IMR-90 (cell line): ENCODE data around the gene CABP2. TPM values are rescaled to one million over a fixed set of nuclear protein-coding genes. Genes with fewer than 3 reads are reported as not detected.
A peak's percentile ranks its signal among the peaks of the same experiment; 100 is the strongest.

Experiments used
- ATAC-seq: fragments of 200-7000 bp; cut with Tn5 transposase; 2 replicates; pipeline ENCODE4 v1.9.1; 2020; ENCODE audit warnings: low read depth, mild to moderate bottlenecking, moderate library complexity
- BruUV-seq: library from RNA; stranded (reverse); fragments of 400-500 nt; replicated peaks from 2 replicates; lab custom pipeline; 2021; lab: Mats Ljungman, UMichigan
- CTCF ChIA-PET: fragments of 300-600 bp; formaldehyde crosslinking; extraction: SDS; loops from one replicate; lab custom pipeline; 2021; ENCODE audit warnings: antibody characterized with exemption; lab: Yijun Ruan, JAX
- POLR2A ChIA-PET: fragments of 300-600 bp; sonication (Branson Sonifier 250); formaldehyde crosslinking; loops from one replicate; lab custom pipeline; 2022; ENCODE audit warnings: antibody characterized with exemption; ENCODE audit not compliant: unreplicated experiment; lab: Charles Lee
- DNase-seq: peaks from one replicate; pipeline ENCODE4 v3.0.0; 2013
- H2AFZ ChIP-seq: replicated peaks from 2 replicates; pipeline ENCODE3; 2013; ENCODE audit warnings: low read length, mild to moderate bottlenecking; ENCODE audit not compliant: poor library complexity
- H2AK5ac ChIP-seq: 2 replicates; pipeline ENCODE4 v1.6.1; 2013; ENCODE audit warnings: low read depth, low read length, inconsistent platforms
- H2AK9ac ChIP-seq: replicated peaks from 2 replicates; pipeline ENCODE3; 2013; ENCODE audit warnings: mild to moderate bottlenecking, low read depth, low read length, moderate library complexity; ENCODE audit not compliant: poor library complexity
- H2BK120ac ChIP-seq: 2 replicates; pipeline ENCODE4 v1.6.1; 2013; ENCODE audit warnings: low read depth, low read length, inconsistent platforms
- H2BK15ac ChIP-seq: 3 replicates; pipeline ENCODE4 v1.6.1; 2013; ENCODE audit warnings: low read depth, low read length, inconsistent platforms
- H2BK20ac ChIP-seq: 2 replicates; pipeline ENCODE4 v1.6.1; 2013; ENCODE audit warnings: low read depth, mild to moderate bottlenecking, inconsistent platforms, low read length, moderate library complexity
- H2BK5ac ChIP-seq: 2 replicates; pipeline ENCODE4 v1.6.1; 2013; ENCODE audit warnings: mild to moderate bottlenecking, low read depth, low read length, inconsistent platforms; ENCODE audit not compliant: poor library complexity, severe bottlenecking
- H3K14ac ChIP-seq: replicated peaks from 2 replicates; pipeline ENCODE4 v1.6.1; 2013; ENCODE audit warnings: low read depth, low read length, inconsistent platforms
- H3K18ac ChIP-seq: 2 replicates; pipeline ENCODE4 v1.6.1; 2013; ENCODE audit warnings: low read depth, low read length, control low read depth
- H3K23ac ChIP-seq: 2 replicates; pipeline ENCODE4 v1.6.1; 2013; ENCODE audit warnings: low read depth, low read length, inconsistent platforms
- H3K27ac ChIP-seq: 2 replicates; pipeline ENCODE4 v1.5.1; 2013; ENCODE audit warnings: mild to moderate bottlenecking, control low read depth, low read length; ENCODE audit not compliant: insufficient read depth
- H3K27me3 ChIP-seq: 2 replicates; pipeline ENCODE4 v1.6.1; 2013; ENCODE audit warnings: low read length; ENCODE audit not compliant: control insufficient read depth, insufficient read depth
- H3K36me3 ChIP-seq: 2 replicates; pipeline ENCODE4 v1.6.1; 2013; ENCODE audit warnings: low read length, mixed read lengths; ENCODE audit not compliant: control insufficient read depth, insufficient read depth
- H3K4ac ChIP-seq: 2 replicates; pipeline ENCODE4 v1.6.1; 2013; ENCODE audit warnings: low read depth, low read length, inconsistent platforms
- H3K4me1 ChIP-seq: 2 replicates; pipeline ENCODE4 v1.6.1; 2013; ENCODE audit warnings: low read length, mixed read lengths; ENCODE audit not compliant: control insufficient read depth, insufficient read depth
- H3K4me2 ChIP-seq: 2 replicates; pipeline ENCODE4 v1.6.1; 2013; ENCODE audit warnings: low read depth, mild to moderate bottlenecking, control low read depth, low read length, moderate library complexity
- H3K4me3 ChIP-seq: 2 replicates; pipeline ENCODE4 v1.5.1; 2013; ENCODE audit warnings: low read depth, mild to moderate bottlenecking, control low read depth, low read length, moderate library complexity; ENCODE audit not compliant: insufficient read depth
- H3K56ac ChIP-seq: 2 replicates; pipeline ENCODE4 v1.6.1; 2013; ENCODE audit warnings: low read length, inconsistent platforms; ENCODE audit not compliant: insufficient read depth; ENCODE audit errors: extremely low read depth
- H3K79me1 ChIP-seq, 2 experiments: 2 replicates each; pipeline ENCODE4 v1.6.1; 2013; ENCODE audit warnings: low read length in 2 of 2, inconsistent platforms in 1 of 2, low read depth in 1 of 2
- H3K9ac ChIP-seq: 2 replicates; pipeline ENCODE4 v1.6.1; 2013; ENCODE audit warnings: low read depth, low read length, control low read depth
- H3K9me1 ChIP-seq: 2 replicates; pipeline ENCODE4 v1.6.1; 2013; ENCODE audit warnings: low read length, inconsistent platforms; ENCODE audit not compliant: insufficient read depth
- H3K9me3 ChIP-seq: 2 replicates; pipeline ENCODE4 v1.6.1; 2013; ENCODE audit warnings: low read length; ENCODE audit not compliant: control insufficient read depth, insufficient read depth
- H4K20me1 ChIP-seq: 2 replicates; pipeline ENCODE4 v1.6.1; 2013; ENCODE audit warnings: low read length, inconsistent platforms; ENCODE audit not compliant: insufficient read depth
- H4K5ac ChIP-seq: 2 replicates; pipeline ENCODE4 v1.6.1; 2013; ENCODE audit warnings: mild to moderate bottlenecking, low read depth, low read length, control low read depth
- H4K8ac ChIP-seq, 2 experiments: 2 replicates each; pipeline ENCODE4 v1.6.1; 2013; ENCODE audit warnings: low read depth in 2 of 2, low read length in 2 of 2, control low read depth in 1 of 2, inconsistent platforms in 1 of 2
- H4K91ac ChIP-seq: 2 replicates; pipeline ENCODE4 v1.6.1; 2013; ENCODE audit warnings: low read depth, low read length, inconsistent platforms; ENCODE audit not compliant: insufficient read depth
- FOS ChIP-seq: fragments of 150-350 bp; IDR thresholded peaks from 2 replicates; pipeline ENCODE4 v1.6.1; 2016; ENCODE audit warnings: low read depth, low read length
- MAFK ChIP-seq: IDR thresholded peaks from 2 replicates; pipeline ENCODE4 v1.6.1; 2012; ENCODE audit warnings: low read depth, low read length, improper control_type of control experiment
- MAZ ChIP-seq: IDR thresholded peaks from 2 replicates; pipeline ENCODE4 v1.6.1; 2012; ENCODE audit warnings: low read depth, mild to moderate bottlenecking, low read length, improper control_type of control experiment, moderate library complexity, borderline replicate concordance
- MXI1 ChIP-seq: IDR thresholded peaks from 2 replicates; pipeline ENCODE4 v1.6.1; 2012; ENCODE audit warnings: low read depth, mild to moderate bottlenecking, low read length, moderate library complexity, borderline replicate concordance
- NFE2L2 ChIP-seq: fragments of 150-350 bp; IDR thresholded peaks from 2 replicates; pipeline ENCODE4 v1.6.1; 2016; ENCODE audit warnings: low read depth, mild to moderate bottlenecking, low read length
- POLR2A ChIP-seq: IDR thresholded peaks from 2 replicates; pipeline ENCODE4 v1.6.1; 2012; ENCODE audit warnings: mild to moderate bottlenecking, low read depth, low read length
- RAD21 ChIP-seq: IDR thresholded peaks from 2 replicates; pipeline ENCODE4 v1.6.1; 2012; ENCODE audit warnings: low read length, improper control_type of control experiment
- RCOR1 ChIP-seq: IDR thresholded peaks from 2 replicates; pipeline ENCODE4 v1.6.1; 2012; ENCODE audit warnings: mild to moderate bottlenecking, low read length, improper control_type of control experiment; ENCODE audit not compliant: insufficient replicate concordance
- RFX5 ChIP-seq: IDR thresholded peaks from 2 replicates; pipeline ENCODE4 v1.8.0; 2012; ENCODE audit warnings: low read depth, mild to moderate bottlenecking, low read length, moderate library complexity
- SMC3 ChIP-seq: fragments of 150-350 bp; IDR thresholded peaks from 2 replicates; pipeline ENCODE4 v1.6.1; 2016; ENCODE audit warnings: low read depth, mild to moderate bottlenecking, antibody characterized with exemption, low read length, moderate library complexity
- WGBS, 2 experiments: methylation state at CpG; one replicate each; pipeline versions ENCODE4 v1.1.5 to v1.1.7; 2013; ENCODE audit warnings: missing lambda C conversion rate in 2 of 2; ENCODE audit not compliant: insufficient read length in 1 of 2; ENCODE audit errors: extremely low coverage in 2 of 2; 5-methylcytosine and 5-hydroxymethylcytosine counted together
- dilution Hi-C: fragments of 300-500 bp; cut with HindIII; formaldehyde crosslinking; loops from one replicate; pipeline ENCODE4 v1.14.3; 2018; ENCODE audit warnings: low sequenced_read_pairs; ENCODE audit not compliant: unreplicated experiment
- in situ Hi-C: fragments of 300-500 bp; cut with MboI; formaldehyde crosslinking; loops from 3 replicates; pipeline ENCODE4 v1.14.3; 2019; ENCODE audit warnings: low sequenced_read_pairs, inconsistent platforms, mixed read lengths
- intact Hi-C: fragments of 100-400 bp; cut with micrococcal nuclease; formaldehyde crosslinking; loops from 2 replicates; pipeline ENCODE4 v1.10.0; 2022
- polyA plus RNA-seq, 3 experiments: library from polyadenylated mRNA; depleted of rRNA; stranded (reverse); fragments of >200 nt; gene quantifications; 2 replicates each; pipeline ENCODE4 v1.2.3, GENCODE V29; 2012; ENCODE audit warnings: low replicate concordance in 1 of 3
- total RNA-seq: library from RNA; depleted of rRNA; stranded (reverse); fragments of >200 nt; gene quantifications from 2 replicates; pipeline ENCODE4 v1.2.3, GENCODE V29; 2012
- TF ChIP-seq, protein P1 (sequence below): fragments of 150-350 bp; IDR thresholded peaks from 2 replicates; pipeline ENCODE4 v1.6.1; 2016; ENCODE audit warnings: low read depth, mild to moderate bottlenecking, low read length, moderate library complexity, borderline replicate concordance

The CABP2 gene
- total and polyA plus RNA-seq, 2 of the 4 experiments (the other 2 are of a cell fraction): not detected

DNA sequence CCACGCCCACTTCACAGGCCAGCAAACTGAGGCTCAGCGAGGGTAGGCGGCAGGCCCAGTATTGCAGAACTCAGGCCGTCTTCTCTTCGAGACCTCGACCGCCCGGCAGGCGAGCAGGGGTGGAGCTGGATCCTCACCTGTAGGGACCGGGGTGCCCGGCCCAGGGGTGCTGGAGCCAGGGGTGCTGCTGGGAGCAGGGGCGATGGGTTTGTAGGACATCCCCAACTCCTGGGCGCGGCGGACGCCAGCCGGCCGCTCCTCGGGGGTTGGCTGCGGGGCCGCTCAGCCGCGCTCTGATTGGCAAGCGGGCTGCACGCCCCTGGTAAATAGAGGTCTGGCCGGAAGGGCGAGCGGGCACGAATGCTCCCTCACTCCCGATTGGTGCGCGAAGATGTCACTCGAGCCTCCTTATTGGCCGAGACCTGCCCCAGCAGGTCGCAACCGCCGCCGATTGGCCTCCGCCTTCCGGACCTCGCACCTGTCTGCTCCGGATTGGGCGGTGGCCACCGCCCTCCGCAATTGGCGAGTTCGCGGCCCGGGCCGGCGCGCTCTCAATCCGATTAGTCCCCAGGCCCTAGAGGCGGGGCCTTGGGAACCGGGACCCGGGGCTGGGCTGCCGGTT is 15.3 kb downstream of the CABP2 start, which contains the start of gene CDK2AP2:
Gene CDK2AP2 (minus strand): TSS at position 299 of the 622 bp plus-strand sequence. CDS start 80 bp downstream, at position 219.
- peaks cover 14% of the 10 kb centered on the region for H3K4me1 ChIP-seq
- POLR2A ChIA-PET: no interaction called here
- H2AK9ac ChIP-seq: peak within 1 kb of the TSS; percentile 95
- peak within 1 kb of the TSS; percentile 78 for H3K4ac ChIP-seq
- ATAC-seq (peak; percentile 82), DNase-seq (peak; percentile 100)
- H3K4me2 ChIP-seq: peak within 1 kb of the TSS; percentile 92
- peak within 1 kb of the TSS; percentile 78 for H2BK5ac ChIP-seq
- peak within 1 kb of the TSS; percentile 99 for H2AFZ ChIP-seq
- H2BK20ac ChIP-seq: no peak within 1 kb of the TSS
- H4K5ac ChIP-seq: peak within 1 kb of the TSS; percentile 66
- dilution Hi-C loops: no loop called here
- no peak within 1 kb of the TSS for H3K23ac ChIP-seq
- TF ChIP-seq, protein P1, sequence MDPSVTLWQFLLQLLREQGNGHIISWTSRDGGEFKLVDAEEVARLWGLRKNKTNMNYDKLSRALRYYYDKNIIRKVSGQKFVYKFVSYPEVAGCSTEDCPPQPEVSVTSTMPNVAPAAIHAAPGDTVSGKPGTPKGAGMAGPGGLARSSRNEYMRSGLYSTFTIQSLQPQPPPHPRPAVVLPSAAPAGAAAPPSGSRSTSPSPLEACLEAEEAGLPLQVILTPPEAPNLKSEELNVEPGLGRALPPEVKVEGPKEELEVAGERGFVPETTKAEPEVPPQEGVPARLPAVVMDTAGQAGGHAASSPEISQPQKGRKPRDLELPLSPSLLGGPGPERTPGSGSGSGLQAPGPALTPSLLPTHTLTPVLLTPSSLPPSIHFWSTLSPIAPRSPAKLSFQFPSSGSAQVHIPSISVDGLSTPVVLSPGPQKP: no peak
- TF ChIP-seq RCOR1 (peak; percentile 98), MAZ (no peak), POLR2A (peak; percentile 28; the same call in 1 of the 2 replicates), RAD21 (no peak), SMC3 (no peak), FOS (peak; percentile 91), MAFK (no peak), RFX5 (no peak; the same call in 1 of the 2 replicates), MXI1 (peak; percentile 46; the same call in 1 of the 2 replicates), NFE2L2 (no peak)
- intact Hi-C loops: loop anchor here (1.0 to 2.0 kb wide), 3 partner anchors 75 to 161 kb away; partner anchors contain the start of genes GSTP1 and PPP1CA
- H3K36me3 ChIP-seq: no peaks in the 10 kb centered on the region
- H3K9ac ChIP-seq: peak within 1 kb of the TSS; percentile 63
- H2BK120ac ChIP-seq: peak within 1 kb of the TSS; percentile 49; the same call in 1 of the 2 replicates
- H3K56ac ChIP-seq: no peak within 1 kb of the TSS; the same call in 1 of the 2 replicates
- H3K27ac ChIP-seq: peak within 1 kb of the TSS; percentile 69
- BruUV-seq: no TSS peak
- peak within 1 kb of the TSS; percentile 88 for H3K4me3 ChIP-seq
- peak within 1 kb of the TSS; percentile 56 for H3K14ac ChIP-seq
- 0% methylated on average over 39 of the region's 57 CpGs; no CpG with 5 or more reads in 1 of the 2 experiments for WGBS, 2 experiments
- peaks cover 0 to 30% of the 10 kb centered on the region in 2 experiments; a peak in 1 of 4 replicates for H3K79me1 ChIP-seq
- no peak within 1 kb of the TSS for H3K18ac ChIP-seq
- H3K9me1 ChIP-seq: no peaks in the 10 kb centered on the region; the same call in 1 of the 2 replicates
- 0 out of 2 replicates have a peak, but pooled peaks cover 2% of the 10 kb centered on the region for H3K27me3 ChIP-seq
- H2AK5ac ChIP-seq: peak within 1 kb of the TSS; percentile 44; the same call in 1 of the 2 replicates
- peak within 1 kb of the TSS; percentile 57; the same call in 1 of the 2 replicates for H4K91ac ChIP-seq
- H3K9me3 ChIP-seq: no peaks in the 10 kb centered on the region
- no peaks in the 10 kb centered on the region for H4K20me1 ChIP-seq
- no peak within 1 kb of the TSS for H2BK15ac ChIP-seq
- in situ Hi-C loops: no loop called here
- H4K8ac ChIP-seq: peak within 1 kb of the TSS; percentile 92 to 93
- CTCF ChIA-PET: no interaction called here
